ENCODE data around the gene MTRF1. TPM values are rescaled to one million over a fixed set of nuclear protein-coding genes. Genes with fewer than 3 reads are reported as not detected.
"Not testable (repeated sequence)": the region's sequence is repeated elsewhere in the genome, so short reads cannot be mapped to it uniquely, and the experiment has no call there.

Gene MTRF1
- total and polyA plus RNA-seq, 2 of the 4 experiments (the other 2 are of a cell fraction): 9.7 to 12.4 TPM

GRCh38 chr13:41175576-41175975 is 87.8 kb downstream of the MTRF1 start:
- intact Hi-C loops (cut with micrococcal nuclease): not testable (repeated sequence)

More at GRCh38 chr13:41175576-41175975, 87.8 kb downstream of the MTRF1 start:
- H3K27me3 ChIP-seq (ENCODE audit: control insufficient read depth, insufficient read depth, low read length); H3K9ac ChIP-seq (ENCODE audit: low read depth, low read length); H3K9me3 ChIP-seq (ENCODE audit: control insufficient read depth, insufficient read depth, low read length); H3K18ac ChIP-seq (ENCODE audit: low read depth, low read length); H2AK5ac ChIP-seq (ENCODE audit: low read depth, low read length); H3K9me1 ChIP-seq (ENCODE audit: insufficient read depth, low read length); H4K8ac ChIP-seq (ENCODE audit: low read depth in 2 of 2, low read length in 2 of 2); CTCF ChIA-PET; H3K36me3 ChIP-seq (ENCODE audit: control insufficient read depth, insufficient read depth, low read length); H2AFZ ChIP-seq (replicated peaks; ENCODE audit: low read length, poor library complexity); H3K23ac ChIP-seq (ENCODE audit: low read depth, low read length); ATAC-seq (ENCODE audit: low read depth); H2BK15ac ChIP-seq (ENCODE audit: low read depth, low read length); H4K91ac ChIP-seq (ENCODE audit: insufficient read depth, low read depth, low read length); H4K20me1 ChIP-seq (ENCODE audit: insufficient read depth, low read length); H3K56ac ChIP-seq (ENCODE audit: extremely low read depth, insufficient read depth, low read length); H2AK9ac ChIP-seq (replicated peaks; ENCODE audit: low read depth, low read length, poor library complexity); in situ Hi-C loops (cut with MboI; ENCODE audit: low sequenced_read_pairs); H3K4ac ChIP-seq (ENCODE audit: low read depth, low read length); H2BK120ac ChIP-seq (ENCODE audit: low read depth, low read length); H4K5ac ChIP-seq (ENCODE audit: low read depth, low read length); H3K27ac ChIP-seq (ENCODE audit: insufficient read depth, low read length); BruUV-seq (replicated peaks); dilution Hi-C loops (cut with HindIII; ENCODE audit: low sequenced_read_pairs, unreplicated experiment); H3K4me2 ChIP-seq (ENCODE audit: low read depth, low read length); H3K79me1 ChIP-seq (ENCODE audit: low read depth in 1 of 2, low read length in 2 of 2); H3K4me1 ChIP-seq (ENCODE audit: control insufficient read depth, insufficient read depth, low read length); DNase-seq; POLR2A ChIA-PET (ENCODE audit: unreplicated experiment); H3K4me3 ChIP-seq (ENCODE audit: insufficient read depth, low read depth, low read length); H3K14ac ChIP-seq (replicated peaks; ENCODE audit: low read depth, low read length); H2BK20ac ChIP-seq (ENCODE audit: low read depth, low read length); H2BK5ac ChIP-seq (ENCODE audit: low read depth, low read length, poor library complexity, severe bottlenecking): not testable (repeated sequence)
- WGBS, 2 experiments (ENCODE audit: extremely low coverage in 2 of 2, insufficient read length in 1 of 2): no CpG with 5 or more reads among the region's 8 CpGs

Other genes with a start within 250 kb of the MTRF1 start
- gene ELF1, start 244.3 kb downstream of the MTRF1 start, total RNA-seq (2012; rRNA removed): 27.6 and 36.9 TPM in 2 replicates
- 23.7 and 25.4 TPM in 2 replicates for gene ELF1, start 244.3 kb downstream of the MTRF1 start, polyA plus RNA-seq (2012; rRNA removed)
- 4.3 and 11.4 TPM in 2 replicates for gene WBP4, start 202.1 kb downstream of the MTRF1 start, total RNA-seq (2012; rRNA removed)
- 9.6 and 11.0 TPM in 2 replicates for gene WBP4, start 202.1 kb downstream of the MTRF1 start, polyA plus RNA-seq (2012; rRNA removed)
- 14.7 and 18.3 TPM in 2 replicates for gene KBTBD6, start 130.8 kb downstream of the MTRF1 start, total RNA-seq (2012; rRNA removed)
- gene KBTBD6, start 130.8 kb downstream of the MTRF1 start, polyA plus RNA-seq (2012; rRNA removed): 3.0 and 3.6 TPM in 2 replicates
- 7.9 and 9.4 TPM in 2 replicates for gene KBTBD7, start 69.0 kb downstream of the MTRF1 start, total RNA-seq (2012; rRNA removed)
- gene KBTBD7, start 69.0 kb downstream of the MTRF1 start, polyA plus RNA-seq (2012; rRNA removed): 1.8 and 2.1 TPM in 2 replicates
- gene NAA16, start 47.7 kb upstream of the MTRF1 start, total RNA-seq (2012; rRNA removed): 6.6 and 13.1 TPM in 2 replicates
- gene NAA16, start 47.7 kb upstream of the MTRF1 start, polyA plus RNA-seq (2012; rRNA removed): 6.1 and 8.8 TPM in 2 replicates
- gene RGCC, start 194.0 kb upstream of the MTRF1 start, total RNA-seq (2012; rRNA removed): 6.1 and 7.5 TPM in 2 replicates
- 7.6 and 10.6 TPM in 2 replicates for gene RGCC, start 194.0 kb upstream of the MTRF1 start, polyA plus RNA-seq (2012; rRNA removed)

Data from IMR-90 (cell line).